H1 (cell line): ENCODE results near the gene CDIPT. TPM values are rescaled to one million over a fixed set of nuclear protein-coding genes. Genes with fewer than 3 reads are reported as not detected.
A peak's percentile ranks its signal among the peaks of the same experiment; 100 is the strongest.

Experiments used
- CTCF ChIA-PET: fragments of 300-600 bp; sonication (Branson Sonifier 250); formaldehyde crosslinking; loops from one replicate; lab custom pipeline; 2021; ENCODE audit not compliant: partially characterized antibody; lab: Charles Lee
- POLR2A ChIA-PET: fragments of 300-600 bp; sonication (Branson Sonifier 250); formaldehyde crosslinking; loops from one replicate; lab custom pipeline; 2021; ENCODE audit warnings: inconsistent platforms; ENCODE audit not compliant: partially characterized antibody; lab: Charles Lee
- DNase-seq, 2 experiments: peaks; one replicate each; pipeline versions ENCODE4 v3.0.0 to v3.0.0-alpha.2; 2010 to 2022; ENCODE audit warnings: low spot score in 2 of 2, low read depth in 1 of 2, mixed read lengths in 1 of 2
- FAIRE-seq: peaks from 2 replicates; lab custom pipeline; 2011; peaks lifted over from hg19 to GRCh38; lab: Jason Lieb, UNC
- H2AFZ ChIP-seq: 2 replicates; pipeline ENCODE4 v1.8.1; 2012; ENCODE audit warnings: low read length, inconsistent platforms
- H2AK5ac ChIP-seq: 2 replicates; pipeline ENCODE4 v1.6.1; 2013; ENCODE audit warnings: low read depth, low read length
- H2BK120ac ChIP-seq: replicated peaks from 2 replicates; pipeline ENCODE3; 2013; ENCODE audit warnings: low read depth, low read length, inconsistent platforms
- H2BK12ac ChIP-seq: 2 replicates; pipeline ENCODE4 v1.6.1; 2013; ENCODE audit warnings: low read depth, low read length
- H2BK15ac ChIP-seq: 2 replicates; pipeline ENCODE4 v1.6.1; 2013; ENCODE audit warnings: low read length
- H2BK20ac ChIP-seq: 2 replicates; pipeline ENCODE4 v1.6.1; 2013; ENCODE audit warnings: low read length
- H2BK5ac ChIP-seq: 2 replicates; pipeline ENCODE4 v1.6.1; 2013; ENCODE audit warnings: low read depth, low read length
- H3K14ac ChIP-seq: 2 replicates; pipeline ENCODE4 v1.6.1; 2013; ENCODE audit warnings: inconsistent platforms; ENCODE audit not compliant: insufficient read length
- H3K18ac ChIP-seq: 2 replicates; pipeline ENCODE4 v1.6.1; 2013; ENCODE audit warnings: low read length; ENCODE audit errors: extremely low read depth
- H3K23ac ChIP-seq: 2 replicates; pipeline ENCODE4 v1.6.1; 2013; ENCODE audit warnings: inconsistent platforms; ENCODE audit not compliant: insufficient read length
- H3K23me2 ChIP-seq: 2 replicates; pipeline ENCODE4 v1.6.1; 2013; ENCODE audit warnings: low read depth, low read length
- H3K27ac ChIP-seq: 2 replicates; pipeline ENCODE4 v1.6.1; 2011; ENCODE audit warnings: low read depth, low read length, inconsistent platforms
- H3K27me3 ChIP-seq, 4 experiments: replicated peaks in 1 of 4; 1 replicate in 1 of 4; 2 replicates in 3 of 4; pipeline versions ENCODE4 v1.6.1 to v1.8.1; 2011 to 2013; ENCODE audit warnings: low read length in 3 of 4, mild to moderate bottlenecking in 3 of 4, inconsistent platforms in 2 of 4, mixed read lengths in 2 of 4, moderate library complexity in 1 of 4; ENCODE audit not compliant: control insufficient read depth in 3 of 4, insufficient read depth in 3 of 4; ENCODE audit errors: extremely low read depth in 1 of 4
- H3K36me3 ChIP-seq, 4 experiments: 2 replicates each; pipeline versions ENCODE4 v1.6.1 to v1.8.1; 2011 to 2013; ENCODE audit warnings: mild to moderate bottlenecking in 4 of 4, low read length in 3 of 4, moderate library complexity in 2 of 4, control low read depth in 1 of 4, inconsistent platforms in 1 of 4; ENCODE audit not compliant: insufficient read depth in 4 of 4, control insufficient read depth in 2 of 4
- H3K4ac ChIP-seq: replicated peaks from 2 replicates; pipeline ENCODE3; 2013; ENCODE audit warnings: low read length, low read depth, mixed read lengths, inconsistent platforms; ENCODE audit not compliant: insufficient read length
- H3K4me1 ChIP-seq, 4 experiments: replicated peaks in 1 of 4; 1 replicate in 1 of 4; 2 replicates in 3 of 4; pipeline versions ENCODE4 v1.6.1 to v1.8.1; 2011 to 2013; ENCODE audit warnings: low read length in 3 of 4, inconsistent platforms in 2 of 4, mixed read lengths in 1 of 4; ENCODE audit not compliant: insufficient read depth in 4 of 4, control insufficient read depth in 3 of 4
- H3K4me2 ChIP-seq, 2 experiments: 2 replicates each; pipeline versions ENCODE4 v1.6.1 to v1.8.1; 2011 to 2013; ENCODE audit warnings: low read depth in 2 of 2, low read length in 2 of 2, control low read depth in 1 of 2, inconsistent platforms in 1 of 2, mild to moderate bottlenecking in 1 of 2; ENCODE audit not compliant: insufficient read depth in 1 of 2
- H3K4me3 ChIP-seq, 4 experiments: fragments of 200-600, 300-600 bp in 1 of 4; sonication (generic), shearing (Covaris generic), sonication (Bioruptor Twin) in 1 of 4; 2 replicates each; pipeline versions ENCODE4 v1.5.1 to v1.8.1; 2011 to 2016; ENCODE audit warnings: low read length in 4 of 4, low read depth in 3 of 4, control low read depth in 2 of 4, inconsistent platforms in 2 of 4, mild to moderate bottlenecking in 2 of 4, mixed read lengths in 1 of 4, moderate library complexity in 1 of 4; ENCODE audit not compliant: insufficient read depth in 2 of 4; ENCODE audit errors: extremely low read depth in 1 of 4
- H3K56ac ChIP-seq: replicated peaks from 2 replicates; pipeline ENCODE3; 2013; ENCODE audit warnings: low read depth, mild to moderate bottlenecking, mixed read lengths, low read length, inconsistent platforms; ENCODE audit not compliant: insufficient read length
- H3K79me1 ChIP-seq: 2 replicates; pipeline ENCODE4 v1.6.1; 2013; ENCODE audit warnings: low read depth, low read length, control low read depth
- H3K79me2 ChIP-seq, 2 experiments: 2 replicates each; pipeline versions ENCODE4 v1.6.1 to v1.8.1; 2012 to 2013; ENCODE audit warnings: low read length in 2 of 2, mild to moderate bottlenecking in 2 of 2, inconsistent platforms in 1 of 2; ENCODE audit not compliant: insufficient read depth in 2 of 2, control insufficient read depth in 1 of 2
- H3K9ac ChIP-seq, 4 experiments: replicated peaks in 1 of 4; 1 replicate in 1 of 4; 2 replicates in 3 of 4; pipeline versions ENCODE4 v1.6.1 to v1.8.1; 2011 to 2013; ENCODE audit warnings: low read depth in 3 of 4, low read length in 3 of 4, control low read depth in 2 of 4, mild to moderate bottlenecking in 2 of 4, moderate library complexity in 2 of 4, inconsistent platforms in 1 of 4; ENCODE audit errors: extremely low read depth in 1 of 4
- H3K9me3 ChIP-seq, 2 experiments: 2 replicates each; pipeline versions ENCODE4 v1.6.1 to v1.8.1; 2012 to 2013; ENCODE audit warnings: mild to moderate bottlenecking in 2 of 2, moderate library complexity in 2 of 2, control low read depth in 1 of 2, inconsistent platforms in 1 of 2, low read depth in 1 of 2, low read length in 1 of 2, mixed read lengths in 1 of 2; ENCODE audit not compliant: insufficient read depth in 2 of 2
- H4K20me1 ChIP-seq, 2 experiments: replicated peaks in 1 of 2; 2 replicates each; pipeline versions ENCODE3 to v1.8.1; 2011 to 2013; ENCODE audit warnings: inconsistent platforms in 2 of 2, low read length in 2 of 2, mild to moderate bottlenecking in 1 of 2; ENCODE audit not compliant: insufficient read depth in 2 of 2, control insufficient read depth in 1 of 2
- H4K5ac ChIP-seq: 2 replicates; pipeline ENCODE4 v1.6.1; 2013; ENCODE audit warnings: low read length, low read depth, mixed read lengths, inconsistent platforms; ENCODE audit not compliant: insufficient read length
- H4K8ac ChIP-seq: 2 replicates; pipeline ENCODE4 v1.8.0; 2013; ENCODE audit warnings: mild to moderate bottlenecking, moderate library complexity, low read length, inconsistent platforms; ENCODE audit not compliant: insufficient read depth; ENCODE audit errors: extremely low read depth
- H4K91ac ChIP-seq: replicated peaks from 2 replicates; pipeline ENCODE3; 2013; ENCODE audit warnings: low read length, mixed read lengths, inconsistent platforms; ENCODE audit not compliant: insufficient read length
- POLR2A ChIP-seq, 2 experiments: IDR thresholded peaks; 1 replicate in 1 of 2; 2 replicates in 1 of 2; pipeline ENCODE4 v1.6.1; 2011; ENCODE audit warnings: low read depth in 2 of 2, low read length in 2 of 2, mild to moderate bottlenecking in 2 of 2; ENCODE audit errors: control extremely low read depth in 1 of 2
- USF2 ChIP-seq: IDR thresholded peaks from 2 replicates; pipeline ENCODE4 v1.6.1; 2011; ENCODE audit warnings: low read length, improper control_type of control experiment
- WGBS, 2 experiments: shearing (Covaris generic) in 1 of 2; methylation state at CpG; one replicate each; pipeline versions ENCODE4 v1.1.6 to v1.1.7; 2013 to 2015; ENCODE audit warnings: low lambda C conversion rate in 2 of 2, mixed read lengths in 2 of 2, inconsistent platforms in 1 of 2, low coverage in 1 of 2, missing lambda C conversion rate in 1 of 2; ENCODE audit not compliant: insufficient replicate concordance in 2 of 2, insufficient coverage in 1 of 2, insufficient read length in 1 of 2; ENCODE audit errors: extremely low coverage in 1 of 2, missing lambda C conversion rate in 1 of 2; 5-methylcytosine and 5-hydroxymethylcytosine counted together
- polyA plus RNA-seq, 7 experiments: library from polyadenylated mRNA; depleted of rRNA in 3 of 7; stranded (reverse) in 5 of 7; unstranded in 2 of 7; fragments of >200 nt in 5 of 7; fragments of 200-250 nt in 2 of 7; gene quantifications; 1 replicate in 5 of 7; 2 replicates in 1 of 7; 4 replicates in 1 of 7; pipeline versions ENCODE4 v1.2.1 to v1.2.3, GENCODE V29; 2011 to 2013; ENCODE audit warnings: missing spikeins in 2 of 7, mixed read lengths in 2 of 7
- total RNA-seq: library from RNA; stranded (reverse); fragmentation: NEBNext Ultra II Directional; extraction: Animal tissue kit (Norgen Biotek cat#: 25700); gene quantifications from 2 replicates; pipeline ENCODE4 v1.2.1, GENCODE V29; 2021

The CDIPT gene
- total and polyA plus RNA-seq, 2 of the 8 experiments (the other 6 are each of a cell fraction or from before 2014, with no cell fraction given) = 69.2 to 140 TPM

- no peak for FAIRE-seq
- H2BK12ac ChIP-seq = no peak overlapping the region
- peaks cover 6 to 27% (median 10%) of the 10 kb centered on the region in 4 experiments for H3K36me3 ChIP-seq
- H3K18ac ChIP-seq = no peak overlapping the region
- H4K20me1 ChIP-seq = peaks cover 15 to 21% of the 10 kb centered on the region in 2 experiments
- peak overlapping the region in 1 of 4 experiments; percentile 8; a peak in 1 of 7 replicates for H3K9ac ChIP-seq
- no peak for DNase-seq
- no peak overlapping the region for H4K91ac ChIP-seq
- no peaks in the 10 kb centered on the region for H3K79me1 ChIP-seq
- WGBS, 2 experiments = 88% methylated on average over 14 of the region's 31 CpGs; no CpG with 5 or more reads in 1 of the 2 experiments
- ChIA-PET POLR2A (interaction anchor here (0.6 to 3.9 kb wide), 17 partner anchors 8 to 286 kb away, joined by 3 to 41 read pairs (median 5); partner anchors contain the start of genes ALDOA, ASPHD1, KIF22 and PAGR1), CTCF (interaction anchor here (0.6 to 4.4 kb wide), 8 partner anchors 9 to 196 kb away, joined by 3 to 30 read pairs (median 6); partner anchors contain the start of genes KIF22, MVP and PAGR1)
- peaks cover 7 to 30% of the 10 kb centered on the region in 2 experiments for H3K79me2 ChIP-seq
- H2AK5ac ChIP-seq = no peak overlapping the region
- H3K4me3 ChIP-seq = peak overlapping the region; percentile 27 to 85 (median 57); a peak in 5 of 8 replicates
- no peaks in the 10 kb centered on the region for H3K27me3 ChIP-seq
- no peak overlapping the region for H4K5ac ChIP-seq
- peaks cover 0 to 49% (median 39%) of the 10 kb centered on the region in 4 experiments; a peak in 6 of 7 replicates for H3K4me1 ChIP-seq
- H2BK120ac ChIP-seq = no peak overlapping the region
- H2AFZ ChIP-seq = no peak overlapping the region
- peak overlapping the region; percentile 79 for H2BK5ac ChIP-seq
- H3K56ac ChIP-seq = no peak overlapping the region
- H4K8ac ChIP-seq = no peak overlapping the region
- H3K23me2 ChIP-seq = peaks cover 26% of the 10 kb centered on the region
- H3K4me2 ChIP-seq = peak overlapping the region; percentile 91 to 95
- H3K4ac ChIP-seq = no peak overlapping the region
- H3K9me3 ChIP-seq = no peaks in the 10 kb centered on the region
- no peak overlapping the region for H2BK15ac ChIP-seq
- H2BK20ac ChIP-seq = no peak overlapping the region
- no peak overlapping the region for H3K23ac ChIP-seq
- no peak overlapping the region for H3K27ac ChIP-seq
- no peak overlapping the region for H3K14ac ChIP-seq
- TF ChIP-seq USF2 = no peak
- TF ChIP-seq POLR2A (IDR thresholded peaks at IDR 0.05; ENCODE audit: control extremely low read depth in 1 of 2, low read depth in 2 of 2, low read length in 2 of 2) = 0 out of 3 replicates have a peak, but pooled peaks of 1 of the 2 experiments have one; percentile 24
These were observed 53.8 kb downstream of the CDIPT start for GRCh38 chr16:29809031-29809747.
